CD14-positive monocyte (primary cell): ENCODE results near the gene PKHD1. TPM values are rescaled to one million over a fixed set of nuclear protein-coding genes. Genes with fewer than 3 reads are reported as not detected.

Source experiments
- DNase-seq, 3 donors: peaks; one replicate each; pipeline ENCODE4 v3.0.0-alpha.2; 2011 to 2022
- H2AFZ ChIP-seq: 2 replicates; pipeline ENCODE4 v1.6.0; 2012; ENCODE audit warnings: mild to moderate bottlenecking, low read depth, low read length, inconsistent platforms; ENCODE audit not compliant: insufficient read depth, poor library complexity, severe bottlenecking
- H3K27ac ChIP-seq, 2 donors: 1 replicate in 1 of 2; 2 replicates in 1 of 2; pipeline ENCODE4 v1.5.1; 2012 to 2013; ENCODE audit warnings: low read length in 2 of 2, control low read depth in 1 of 2, inconsistent platforms in 1 of 2, low read depth in 1 of 2, mild to moderate bottlenecking in 1 of 2
- H3K27me3 ChIP-seq, 2 donors: one replicate each; pipeline versions ENCODE4 v1.6.0 to v1.6.1; 2011 to 2013; ENCODE audit warnings: low read length in 2 of 2; ENCODE audit not compliant: control insufficient read depth in 2 of 2, insufficient read depth in 2 of 2
- H3K36me3 ChIP-seq, 2 donors: replicated peaks in 1 of 2; 1 replicate in 1 of 2; 2 replicates in 1 of 2; pipeline versions ENCODE4 v1.5.1 to v1.6.1; 2012 to 2013; ENCODE audit warnings: low read length in 2 of 2, control low read depth in 1 of 2, inconsistent platforms in 1 of 2, mild to moderate bottlenecking in 1 of 2; ENCODE audit not compliant: insufficient read depth in 2 of 2, control insufficient read depth in 1 of 2
- H3K4me1 ChIP-seq, 2 donors: 1 replicate in 1 of 2; 2 replicates in 1 of 2; pipeline versions ENCODE4 v1.5.1 to v1.6.1; 2012 to 2013; ENCODE audit warnings: low read length in 2 of 2, control low read depth in 1 of 2, inconsistent platforms in 1 of 2, mild to moderate bottlenecking in 1 of 2, moderate library complexity in 1 of 2; ENCODE audit not compliant: insufficient read depth in 2 of 2, control insufficient read depth in 1 of 2
- H3K4me2 ChIP-seq: replicated peaks from 2 replicates; pipeline ENCODE3; 2012; ENCODE audit warnings: low read length, moderate library complexity, mild to moderate bottlenecking; ENCODE audit not compliant: poor library complexity, severe bottlenecking; ENCODE audit errors: extremely low read depth
- H3K4me3 ChIP-seq, 3 experiments: fragments of 200-600 bp in 1 of 3; sonication (generic) in 1 of 3; replicated peaks in 1 of 3; 1 replicate in 2 of 3; 2 replicates in 1 of 3; pipeline ENCODE4 v1.5.1; 2011 to 2013; ENCODE audit warnings: low read length in 3 of 3, mild to moderate bottlenecking in 3 of 3, control low read depth in 2 of 3, low read depth in 2 of 3, inconsistent platforms in 1 of 3, moderate library complexity in 1 of 3
- H3K79me2 ChIP-seq: 2 replicates; pipeline ENCODE4 v1.6.0; 2012; ENCODE audit warnings: mild to moderate bottlenecking, control low read depth, inconsistent platforms, low read length, moderate library complexity; ENCODE audit not compliant: insufficient read depth
- H3K9ac ChIP-seq: 2 replicates; pipeline ENCODE4 v1.6.0; 2017; ENCODE audit warnings: low read length, mild to moderate bottlenecking; ENCODE audit not compliant: insufficient read depth, poor library complexity, severe bottlenecking
- H3K9me3 ChIP-seq, 2 donors: replicated peaks in 1 of 2; 1 replicate in 1 of 2; 2 replicates in 1 of 2; pipeline versions ENCODE4 v1.5.1 to v1.6.1; 2012 to 2013; ENCODE audit warnings: low read length in 2 of 2, control low read depth in 1 of 2; ENCODE audit not compliant: control insufficient read depth in 1 of 2, insufficient read depth in 1 of 2
- H4K20me1 ChIP-seq: 2 replicates; pipeline ENCODE4 v1.6.0; 2012; ENCODE audit warnings: mild to moderate bottlenecking, low read length, control low read depth, moderate library complexity; ENCODE audit not compliant: insufficient read depth
- H3K27ac Mint-ChIP-seq, 7 donors: one replicate each; pipeline ENCODE4 v1.8.0; 2020; ENCODE audit warnings: mild to moderate bottlenecking in 7 of 7, mixed read lengths in 7 of 7, moderate library complexity in 6 of 7, inconsistent platforms in 2 of 7
- H3K27me3 Mint-ChIP-seq, 3 donors: one replicate each; pipeline ENCODE4 v1.8.0; 2021 to 2022; ENCODE audit warnings: low read depth in 3 of 3, mild to moderate bottlenecking in 3 of 3, mixed read lengths in 3 of 3, moderate library complexity in 3 of 3, inconsistent platforms in 1 of 3
- H3K36me3 Mint-ChIP-seq, 2 donors: one replicate each; pipeline ENCODE4 v1.8.0; 2020; ENCODE audit warnings: mixed read lengths in 2 of 2, inconsistent platforms in 1 of 2, mild to moderate bottlenecking in 1 of 2
- H3K4me1 Mint-ChIP-seq: one replicate; pipeline ENCODE4 v1.8.0; 2020; ENCODE audit warnings: mild to moderate bottlenecking, mixed read lengths
- H3K4me3 Mint-ChIP-seq, 2 donors: one replicate each; pipeline ENCODE4 v1.8.0; 2020; ENCODE audit warnings: mild to moderate bottlenecking in 2 of 2, mixed read lengths in 2 of 2, moderate library complexity in 1 of 2
- H3K9me3 Mint-ChIP-seq, 7 donors: one replicate each; pipeline ENCODE4 v1.8.0; 2020 to 2022; ENCODE audit warnings: mixed read lengths in 7 of 7, mild to moderate bottlenecking in 6 of 7, moderate library complexity in 6 of 7, inconsistent platforms in 2 of 7
- WGBS: methylation state at CpG from one replicate; pipeline ENCODE4 v1.1.5; 2013; ENCODE audit warnings: missing lambda C conversion rate; ENCODE audit not compliant: insufficient coverage; 5-methylcytosine and 5-hydroxymethylcytosine counted together
- intact Hi-C, 2 donors: fragments of 100-400 bp; cut with micrococcal nuclease; formaldehyde crosslinking; loops; one replicate each; pipeline versions ENCODE4 v1.15.0 to v1.15.1; 2023
- polyA plus RNA-seq, 3 donors: library from polyadenylated mRNA; depleted of rRNA in 1 of 3; unstranded in 2 of 3; stranded (reverse) in 1 of 3; fragments of 300-500 nt in 2 of 3; fragments of >200 nt in 1 of 3; fragmentation: Illumina TruSeq in 2 of 3; gene quantifications; 1 replicate in 2 of 3; 2 replicates in 1 of 3; pipeline ENCODE4 v1.2.3, GENCODE V29; 2012 to 2021
- TF ChIP-seq, protein P1 (sequence below): fragments of 200-600 bp; IDR thresholded peaks from one replicate; pipeline ENCODE4 v1.8.0; 2022; ENCODE audit warnings: antibody characterized with exemption, mild to moderate bottlenecking

The PKHD1 gene
- polyA plus RNA-seq, 3 donors: not detected

DNA sequence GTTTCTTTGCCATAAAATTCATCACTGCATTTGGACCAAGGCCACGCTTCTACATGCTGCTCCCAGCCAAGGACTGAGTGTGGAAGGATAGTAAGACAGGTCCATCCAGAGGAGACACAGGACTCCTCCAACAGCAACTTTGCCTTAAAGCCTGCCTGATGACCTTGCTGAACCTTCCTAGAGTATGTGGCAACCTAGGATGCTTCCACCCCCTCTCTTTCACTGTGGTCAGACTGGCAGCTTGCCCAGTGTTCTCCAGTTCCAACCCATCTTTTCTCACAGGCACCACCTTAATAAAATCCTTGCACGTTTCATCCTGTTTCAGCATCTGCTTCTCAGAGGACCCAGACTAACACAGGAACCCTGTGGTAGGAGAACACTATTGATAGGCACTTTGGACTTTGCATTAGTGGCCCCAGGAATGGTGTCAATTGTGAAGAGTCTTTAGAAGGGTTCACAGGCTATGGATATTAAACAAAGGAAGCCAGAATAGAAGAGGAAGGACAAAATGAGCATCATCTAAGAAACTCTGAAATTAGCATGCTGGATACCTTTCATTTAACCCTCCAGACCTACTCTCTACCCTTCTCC is 2.4 kb upstream of the PKHD1 start:
- H3K4me1 Mint-ChIP-seq: no peaks in the 10 kb centered on the region
- Histone ChIP-seq H3K4me2 (no peak overlapping the region), H3K4me3 (no peak overlapping the region), H3K27me3 (no peaks in the 10 kb centered on the region), H3K36me3 (no peaks in the 10 kb centered on the region), H4K20me1 (no peaks in the 10 kb centered on the region), H3K27ac (no peak overlapping the region), H3K9me3 (no peaks in the 10 kb centered on the region), H3K4me1 (no peaks in the 10 kb centered on the region), H2AFZ (no peak overlapping the region), H3K79me2 (no peaks in the 10 kb centered on the region), H3K9ac (no peak overlapping the region)
- H3K4me3 Mint-ChIP-seq: no peak overlapping the region
- intact Hi-C loops: no loop called here
- TF ChIP-seq, protein P1, sequence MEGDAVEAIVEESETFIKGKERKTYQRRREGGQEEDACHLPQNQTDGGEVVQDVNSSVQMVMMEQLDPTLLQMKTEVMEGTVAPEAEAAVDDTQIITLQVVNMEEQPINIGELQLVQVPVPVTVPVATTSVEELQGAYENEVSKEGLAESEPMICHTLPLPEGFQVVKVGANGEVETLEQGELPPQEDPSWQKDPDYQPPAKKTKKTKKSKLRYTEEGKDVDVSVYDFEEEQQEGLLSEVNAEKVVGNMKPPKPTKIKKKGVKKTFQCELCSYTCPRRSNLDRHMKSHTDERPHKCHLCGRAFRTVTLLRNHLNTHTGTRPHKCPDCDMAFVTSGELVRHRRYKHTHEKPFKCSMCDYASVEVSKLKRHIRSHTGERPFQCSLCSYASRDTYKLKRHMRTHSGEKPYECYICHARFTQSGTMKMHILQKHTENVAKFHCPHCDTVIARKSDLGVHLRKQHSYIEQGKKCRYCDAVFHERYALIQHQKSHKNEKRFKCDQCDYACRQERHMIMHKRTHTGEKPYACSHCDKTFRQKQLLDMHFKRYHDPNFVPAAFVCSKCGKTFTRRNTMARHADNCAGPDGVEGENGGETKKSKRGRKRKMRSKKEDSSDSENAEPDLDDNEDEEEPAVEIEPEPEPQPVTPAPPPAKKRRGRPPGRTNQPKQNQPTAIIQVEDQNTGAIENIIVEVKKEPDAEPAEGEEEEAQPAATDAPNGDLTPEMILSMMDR: no peak
- DNase-seq: no peak
- no peak overlapping the region for H3K27ac Mint-ChIP-seq
- H3K36me3 Mint-ChIP-seq: no peaks in the 10 kb centered on the region
- peaks cover 0 to 7% (median 4%) of the 10 kb centered on the region in 7 donors for H3K9me3 Mint-ChIP-seq
- H3K27me3 Mint-ChIP-seq: peaks cover 0 to 5% (median 1%) of the 10 kb centered on the region in 3 donors
- no CpG with 5 or more reads among the region's 2 CpGs for WGBS

DNA sequence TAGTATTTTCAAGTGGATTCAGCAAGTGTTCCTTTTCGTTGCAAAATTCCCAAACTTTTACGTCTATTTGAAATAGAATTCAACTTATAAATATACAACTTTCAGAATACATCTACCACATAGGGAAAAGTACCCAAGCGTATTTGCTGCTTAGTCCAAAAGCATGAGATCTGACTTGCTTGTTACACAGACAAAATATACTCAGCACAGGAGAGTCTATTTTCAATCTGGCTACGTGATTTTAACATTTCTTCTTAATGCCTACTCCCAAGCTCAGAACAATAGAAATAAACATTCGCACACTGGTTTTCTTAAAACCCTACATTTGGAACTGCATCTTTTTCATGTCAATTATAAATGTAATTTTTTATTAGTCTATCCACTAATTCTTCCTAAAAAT is 672 bp downstream of the PKHD1 start:
- Mint-ChIP-seq H3K27ac (no peak overlapping the region), H3K4me1 (no peaks in the 10 kb centered on the region), H3K27me3 (peaks cover 0 to 7% (median 0%) of the 10 kb centered on the region in 3 donors), H3K9me3 (peaks cover 0 to 2% (median 0%) of the 10 kb centered on the region in 7 donors), H3K4me3 (no peak overlapping the region), H3K36me3 (no peaks in the 10 kb centered on the region)
- no peaks in the 10 kb centered on the region for H3K36me3 ChIP-seq
- no peaks in the 10 kb centered on the region for H3K27me3 ChIP-seq
- H3K9ac ChIP-seq: no peak overlapping the region
- intact Hi-C loops: no loop called here
- no peak overlapping the region for H3K4me3 ChIP-seq
- no peak overlapping the region for H3K27ac ChIP-seq
- H4K20me1 ChIP-seq: no peaks in the 10 kb centered on the region
- no peak for DNase-seq
- H2AFZ ChIP-seq: no peak overlapping the region
- no peaks in the 10 kb centered on the region for H3K79me2 ChIP-seq
- no peaks in the 10 kb centered on the region for H3K9me3 ChIP-seq
- TF ChIP-seq, protein P1: no peak
- H3K4me1 ChIP-seq: no peaks in the 10 kb centered on the region
- H3K4me2 ChIP-seq: no peak overlapping the region
- WGBS: 83% methylated on average over 1 of the region's 5 CpGs
